Neural progenitor cell (in vitro differentiated cells): Measurements from ENCODE around the gene NQO2. TPM values are rescaled to one million over a fixed set of nuclear protein-coding genes. Genes with fewer than 3 reads are reported as not detected.

Experiments used
- DNase-seq: peaks from one replicate; pipeline ENCODE4 v3.0.0-alpha.2; 2016; ENCODE audit warnings: low spot score
- H2AFZ ChIP-seq: fragments of 200-600 bp; sonication (generic); replicated peaks from 2 replicates; pipeline ENCODE4 v1.6.1; 2016; ENCODE audit warnings: antibody characterized with exemption
- H3F3A ChIP-seq: fragments of 200-600 bp; sonication (generic); 2 replicates; pipeline ENCODE4 v1.6.1; 2016; ENCODE audit warnings: antibody characterized with exemption, low read depth
- H3K27ac ChIP-seq: fragments of 200-600 bp; sonication (generic); 2 replicates; pipeline ENCODE4 v1.5.1; 2016; ENCODE audit warnings: mild to moderate bottlenecking
- H3K27me3 ChIP-seq: fragments of 200-600 bp; sonication (generic); 2 replicates; pipeline ENCODE4 v1.6.1; 2016; ENCODE audit warnings: mild to moderate bottlenecking, moderate library complexity
- H3K36me3 ChIP-seq: fragments of 200-600 bp; sonication (generic); 2 replicates; pipeline ENCODE4 v1.5.1; 2016
- H3K4me1 ChIP-seq: fragments of 200-600 bp; sonication (generic); 2 replicates; pipeline ENCODE4 v1.6.1; 2016; ENCODE audit warnings: mixed run types
- H3K4me2 ChIP-seq: fragments of 200-600 bp; sonication (generic); 2 replicates; pipeline ENCODE4 v1.6.1; 2016
- H3K4me3 ChIP-seq: fragments of 200-600 bp; sonication (generic); 2 replicates; pipeline ENCODE4 v1.5.1; 2016
- H3K79me2 ChIP-seq: fragments of 200-600 bp; sonication (generic); 2 replicates; pipeline ENCODE4 v1.6.1; 2016; ENCODE audit warnings: low read depth
- H3K9ac ChIP-seq: fragments of 200-600 bp; sonication (generic); 2 replicates; pipeline ENCODE4 v1.6.1; 2016
- H3K9me3 ChIP-seq: fragments of 200-600 bp; sonication (generic); 2 replicates; pipeline ENCODE4 v1.5.1; 2016; ENCODE audit warnings: low read depth
- H4K20me1 ChIP-seq: fragments of 200-600 bp; sonication (generic); 2 replicates; pipeline ENCODE4 v1.6.1; 2016; ENCODE audit warnings: low read depth
- H3K27ac Mint-ChIP-seq: 3 replicates; pipeline ENCODE4 v1.8.0; 2021; ENCODE audit warnings: mixed read lengths
- H3K27me3 Mint-ChIP-seq: 2 replicates; pipeline ENCODE4 v1.8.0; 2022; ENCODE audit warnings: low read depth, mild to moderate bottlenecking, inconsistent platforms, moderate library complexity, mixed read lengths; ENCODE audit not compliant: insufficient read depth
- H3K36me3 Mint-ChIP-seq: 3 replicates; pipeline ENCODE4 v1.8.0; 2021; ENCODE audit warnings: mixed read lengths
- H3K4me1 Mint-ChIP-seq: 3 replicates; pipeline ENCODE4 v1.8.0; 2021; ENCODE audit warnings: mixed read lengths
- H3K4me3 Mint-ChIP-seq: 3 replicates; pipeline ENCODE4 v1.8.0; 2021; ENCODE audit warnings: mild to moderate bottlenecking, moderate library complexity, mixed read lengths
- H3K9me3 Mint-ChIP-seq: 3 replicates; pipeline ENCODE4 v1.8.0; 2020; ENCODE audit warnings: mixed read lengths
- EZH2 ChIP-seq: fragments of 200-600 bp; sonication (generic); IDR thresholded peaks from 2 replicates; pipeline ENCODE4 v1.6.1; 2017; ENCODE audit warnings: antibody characterized with exemption, mild to moderate bottlenecking, moderate library complexity
- EZH2phosphoT487 ChIP-seq: fragments of 200-600 bp; sonication (generic); IDR thresholded peaks from 2 replicates; pipeline ENCODE4 v1.6.1; 2017; ENCODE audit warnings: antibody characterized with exemption
- total RNA-seq: library from RNA; depleted of rRNA; stranded (reverse); fragments of >200 nt; gene quantifications from 2 replicates; pipeline ENCODE4 v1.2.3, GENCODE V29; 2015; ENCODE audit warnings: low replicate concordance
- TF ChIP-seq, protein P1 (sequence below): fragments of 200-600 bp; sonication (generic); IDR thresholded peaks from 2 replicates; pipeline ENCODE4 v1.5.1; 2017; ENCODE audit warnings: antibody characterized with exemption, mild to moderate bottlenecking

Gene NQO2
- total RNA-seq, 1 donor from 2014 or later, result 19.5 TPM

DNA sequence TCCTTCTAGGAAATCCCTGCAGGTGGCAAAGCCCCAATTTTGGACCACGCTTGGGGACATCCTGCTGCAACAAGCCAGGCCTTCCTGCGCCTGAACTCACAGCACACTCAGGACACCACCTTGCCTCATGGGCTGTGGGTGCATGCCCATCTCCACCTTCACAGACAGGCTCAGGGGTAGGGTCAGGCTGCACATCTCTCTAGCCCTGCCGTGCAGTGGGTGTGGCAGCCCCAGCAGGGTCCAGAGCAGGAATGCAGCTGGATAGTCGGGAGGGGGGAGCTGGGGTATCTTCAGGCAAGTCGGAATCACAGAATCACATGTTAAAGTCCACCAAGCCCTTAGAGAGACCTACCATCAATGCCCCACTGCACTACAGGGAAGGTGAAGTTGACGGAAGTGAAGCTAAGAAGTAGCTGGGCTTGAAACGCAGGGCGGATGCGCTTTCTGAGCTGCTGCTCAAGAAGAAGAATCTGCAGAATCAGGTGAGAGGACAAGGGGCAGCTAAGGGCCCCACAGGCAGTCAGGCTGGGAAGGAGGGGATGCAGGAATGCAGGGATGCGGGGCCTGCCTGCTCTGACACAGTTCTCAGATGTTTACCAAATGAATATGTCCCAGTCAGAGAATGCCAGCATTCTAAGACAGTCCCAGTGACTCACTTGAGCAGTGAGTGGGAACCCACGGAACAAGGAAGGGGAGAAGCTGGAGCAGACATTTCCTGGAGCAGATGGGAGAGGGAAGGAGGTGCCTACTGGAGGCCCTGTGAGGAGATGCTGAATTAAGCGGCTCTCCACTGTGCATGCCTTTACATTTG is 39.6 kb upstream of the NQO2 start:
- peak overlapping the region; percentile 19 for H3K4me2 ChIP-seq
- TF ChIP-seq, protein P1, sequence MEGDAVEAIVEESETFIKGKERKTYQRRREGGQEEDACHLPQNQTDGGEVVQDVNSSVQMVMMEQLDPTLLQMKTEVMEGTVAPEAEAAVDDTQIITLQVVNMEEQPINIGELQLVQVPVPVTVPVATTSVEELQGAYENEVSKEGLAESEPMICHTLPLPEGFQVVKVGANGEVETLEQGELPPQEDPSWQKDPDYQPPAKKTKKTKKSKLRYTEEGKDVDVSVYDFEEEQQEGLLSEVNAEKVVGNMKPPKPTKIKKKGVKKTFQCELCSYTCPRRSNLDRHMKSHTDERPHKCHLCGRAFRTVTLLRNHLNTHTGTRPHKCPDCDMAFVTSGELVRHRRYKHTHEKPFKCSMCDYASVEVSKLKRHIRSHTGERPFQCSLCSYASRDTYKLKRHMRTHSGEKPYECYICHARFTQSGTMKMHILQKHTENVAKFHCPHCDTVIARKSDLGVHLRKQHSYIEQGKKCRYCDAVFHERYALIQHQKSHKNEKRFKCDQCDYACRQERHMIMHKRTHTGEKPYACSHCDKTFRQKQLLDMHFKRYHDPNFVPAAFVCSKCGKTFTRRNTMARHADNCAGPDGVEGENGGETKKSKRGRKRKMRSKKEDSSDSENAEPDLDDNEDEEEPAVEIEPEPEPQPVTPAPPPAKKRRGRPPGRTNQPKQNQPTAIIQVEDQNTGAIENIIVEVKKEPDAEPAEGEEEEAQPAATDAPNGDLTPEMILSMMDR, result no peak
- no peak for TF ChIP-seq EZH2
- TF ChIP-seq EZH2phosphoT487, result no peak
- Mint-ChIP-seq H3K4me1 (peaks cover 35% of the 10 kb centered on the region), H3K9me3 (no peaks in the 10 kb centered on the region), H3K36me3 (peaks cover 1% of the 10 kb centered on the region), H3K4me3 (no peak overlapping the region), H3K27ac (peak overlapping the region; percentile 79), H3K27me3 (peaks cover 10% of the 10 kb centered on the region)
- no peaks in the 10 kb centered on the region for H3K27me3 ChIP-seq
- H4K20me1 ChIP-seq, result no peaks in the 10 kb centered on the region
- H3K4me1 ChIP-seq, result peaks cover 22% of the 10 kb centered on the region
- H3K4me3 ChIP-seq, result no peak overlapping the region
- H3K79me2 ChIP-seq, result no peaks in the 10 kb centered on the region
- no peak overlapping the region for H2AFZ ChIP-seq
- no peaks in the 10 kb centered on the region for H3K9me3 ChIP-seq
- no peak overlapping the region for H3K27ac ChIP-seq
- no peaks in the 10 kb centered on the region for H3K36me3 ChIP-seq
- H3F3A ChIP-seq, result peaks cover 6% of the 10 kb centered on the region
- peak; percentile 32 for DNase-seq
- no peak overlapping the region for H3K9ac ChIP-seq

DNA sequence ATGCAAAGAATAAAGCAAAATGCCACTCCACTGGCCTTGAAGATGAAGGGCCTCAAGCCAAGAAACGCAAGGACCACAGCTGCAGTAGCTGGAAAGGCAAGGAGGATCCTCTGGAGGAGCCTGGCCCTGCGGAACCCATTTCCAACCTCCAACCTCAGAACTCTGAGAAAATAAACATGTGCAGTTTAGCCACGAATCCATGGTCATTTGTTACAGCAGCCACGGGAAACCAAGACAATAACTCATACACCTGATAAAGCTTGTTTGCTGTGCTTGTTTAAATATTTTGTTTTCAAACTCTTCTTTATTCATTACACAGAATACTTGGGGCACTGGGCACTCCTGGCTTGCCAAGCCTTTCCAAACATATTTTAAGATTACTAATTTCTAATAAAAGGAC is 38.8 kb upstream of the NQO2 start:
- H2AFZ ChIP-seq, result no peak overlapping the region
- H3K36me3 Mint-ChIP-seq, result no peaks in the 10 kb centered on the region
- H3K27ac ChIP-seq, result no peak overlapping the region
- no peak overlapping the region for H3K4me2 ChIP-seq
- no peak overlapping the region for H3K9ac ChIP-seq
- H3K36me3 ChIP-seq, result no peaks in the 10 kb centered on the region
- peaks cover 22% of the 10 kb centered on the region for H3K4me1 ChIP-seq
- peaks cover 35% of the 10 kb centered on the region for H3K4me1 Mint-ChIP-seq
- H3K27ac Mint-ChIP-seq, result no peak overlapping the region
- H3K4me3 ChIP-seq, result no peak overlapping the region
- no peaks in the 10 kb centered on the region for H3K79me2 ChIP-seq
- no peak for TF ChIP-seq EZH2phosphoT487
- TF ChIP-seq, protein P1, result no peak
- no peak for TF ChIP-seq EZH2
- H3K27me3 Mint-ChIP-seq, result peaks cover 10% of the 10 kb centered on the region
- H3K27me3 ChIP-seq, result no peaks in the 10 kb centered on the region
- no peaks in the 10 kb centered on the region for H4K20me1 ChIP-seq
- H3K9me3 Mint-ChIP-seq, result no peaks in the 10 kb centered on the region
- no peak overlapping the region for H3K4me3 Mint-ChIP-seq
- H3F3A ChIP-seq, result peaks cover 6% of the 10 kb centered on the region
- no peaks in the 10 kb centered on the region for H3K9me3 ChIP-seq
- DNase-seq, result no peak

DNA sequence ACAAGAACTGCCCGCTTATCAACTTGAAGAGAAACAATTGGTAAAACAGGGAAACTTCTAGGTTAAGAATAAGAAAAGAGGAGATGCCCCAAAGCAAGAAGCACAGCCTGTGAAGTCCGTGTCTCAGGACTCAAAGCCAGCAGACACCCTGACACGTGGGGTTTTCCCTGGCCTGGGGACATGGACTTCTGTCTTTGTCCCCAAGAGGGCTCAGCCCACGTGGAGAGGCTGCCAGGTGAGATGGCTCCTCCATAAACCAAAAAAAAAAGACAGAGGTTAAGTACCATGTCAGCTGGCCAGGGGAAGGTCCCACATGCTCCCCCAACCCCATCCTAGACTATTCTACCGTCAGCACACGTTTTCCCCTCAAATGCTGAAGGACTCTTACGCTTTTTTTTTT is 38.2 kb upstream of the NQO2 start:
- no peak overlapping the region for H3K4me3 ChIP-seq
- no peaks in the 10 kb centered on the region for H3K36me3 ChIP-seq
- no peak overlapping the region for H3K9ac ChIP-seq
- Mint-ChIP-seq H3K27ac (peak overlapping the region; percentile 35), H3K36me3 (no peaks in the 10 kb centered on the region), H3K4me3 (no peak overlapping the region), H3K4me1 (peaks cover 40% of the 10 kb centered on the region), H3K9me3 (no peaks in the 10 kb centered on the region), H3K27me3 (peaks cover 10% of the 10 kb centered on the region)
- H3F3A ChIP-seq, result peaks cover 6% of the 10 kb centered on the region
- no peaks in the 10 kb centered on the region for H3K79me2 ChIP-seq
- H3K4me2 ChIP-seq, result no peak overlapping the region
- peaks cover 22% of the 10 kb centered on the region for H3K4me1 ChIP-seq
- no peak overlapping the region for H2AFZ ChIP-seq
- no peaks in the 10 kb centered on the region for H3K27me3 ChIP-seq
- no peaks in the 10 kb centered on the region for H4K20me1 ChIP-seq
- no peak overlapping the region for H3K27ac ChIP-seq
- H3K9me3 ChIP-seq, result no peaks in the 10 kb centered on the region
- DNase-seq, result no peak
- TF ChIP-seq EZH2phosphoT487, result no peak

DNA sequence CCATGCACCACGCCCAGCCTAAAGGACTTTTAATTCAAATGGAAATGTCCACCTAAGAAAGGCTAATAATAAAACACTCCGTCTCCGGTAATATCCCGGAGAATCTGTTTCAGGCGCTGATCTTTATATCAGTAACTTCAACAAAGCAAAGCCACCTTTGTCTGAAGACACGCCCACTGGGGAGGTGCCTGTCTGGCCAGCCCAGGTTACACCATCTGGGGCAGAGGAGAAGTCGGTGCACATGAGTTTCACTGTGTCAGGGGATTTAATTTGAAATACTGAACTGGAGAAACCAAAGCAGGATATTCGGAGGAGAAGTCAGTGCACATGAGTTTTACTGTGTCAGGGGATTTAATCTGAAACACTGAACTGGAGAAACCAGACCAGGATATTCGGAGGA is 37.7 kb upstream of the NQO2 start:
- Histone ChIP-seq H4K20me1 (no peaks in the 10 kb centered on the region), H2AFZ (no peak overlapping the region), H3F3A (peaks cover 6% of the 10 kb centered on the region), H3K79me2 (no peaks in the 10 kb centered on the region), H3K27ac (no peak overlapping the region), H3K9ac (no peak overlapping the region), H3K4me3 (no peak overlapping the region), H3K36me3 (no peaks in the 10 kb centered on the region), H3K9me3 (no peaks in the 10 kb centered on the region), H3K27me3 (no peaks in the 10 kb centered on the region), H3K4me1 (peaks cover 22% of the 10 kb centered on the region), H3K4me2 (no peak overlapping the region)
- Mint-ChIP-seq H3K27me3 (peaks cover 10% of the 10 kb centered on the region), H3K4me1 (peaks cover 43% of the 10 kb centered on the region), H3K4me3 (no peak overlapping the region), H3K9me3 (no peaks in the 10 kb centered on the region), H3K27ac (peak overlapping the region; percentile 35), H3K36me3 (no peaks in the 10 kb centered on the region)
- TF ChIP-seq EZH2 (no peak), EZH2phosphoT487 (no peak)
- TF ChIP-seq, protein P1, result no peak
- no peak for DNase-seq
